A549 treated with dexamethasone at 1 μM for 4 hours (cell line): ENCODE measurements around the gene STK32A. TPM values are rescaled to one million over a fixed set of nuclear protein-coding genes. Genes with fewer than 3 reads are reported as not detected.

Experiments
- total RNA-seq: library from RNA; stranded (reverse); fragments of 200-300 nt; extraction: Qiagen RNA extraction; gene quantifications from 5 replicates; pipeline ENCODE4 v1.2.3, GENCODE V29; 2022

The STK32A gene
- total RNA-seq, result 0.18 to 0.30 TPM (median 0.25 TPM) in 5 replicates

DNA sequence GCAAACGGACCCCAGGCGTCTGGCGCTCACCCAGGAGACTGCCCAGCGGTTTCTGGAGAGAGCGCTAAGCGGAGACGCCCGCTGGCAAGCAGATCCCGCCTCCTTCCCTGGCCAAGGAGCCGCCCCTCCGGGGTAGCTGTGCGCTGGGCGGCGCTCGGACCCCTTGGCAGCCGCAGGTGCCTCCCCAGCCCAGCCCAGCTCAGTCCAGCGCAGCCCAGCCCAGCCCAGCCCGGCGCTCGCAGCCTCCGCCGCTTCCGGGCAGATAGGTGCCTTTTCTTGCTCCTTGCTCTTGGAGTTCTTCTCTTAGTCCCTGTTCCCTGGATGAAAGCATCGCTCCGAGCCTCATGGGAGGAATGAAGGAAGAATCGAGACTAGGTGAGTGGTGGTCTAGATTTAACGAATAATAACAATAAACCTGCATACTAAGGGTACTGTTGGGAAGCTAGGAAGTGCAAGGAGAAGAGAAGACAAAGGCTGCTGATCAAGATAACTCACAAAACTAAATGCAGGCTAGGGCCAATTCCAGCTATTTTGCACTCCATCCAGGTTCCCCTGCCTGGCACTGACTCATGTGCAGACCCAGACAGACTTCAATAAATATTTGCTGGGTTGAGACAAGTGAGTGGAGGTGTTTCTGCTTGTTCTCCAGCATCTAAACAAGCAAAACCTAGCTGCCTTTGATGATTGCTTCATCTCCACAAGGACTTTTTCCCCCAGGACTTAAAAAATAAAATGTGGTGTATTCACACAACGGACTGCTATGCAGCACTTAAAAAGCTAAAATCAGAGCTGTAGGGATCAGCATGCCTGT, at the start of gene STK32A:
Gene STK32A (plus strand): TSS at position 202 of the 811 bp plus-strand sequence. CDS start 4,609 bp downstream, outside the sequence.

